ENCODE results near the gene DGAT2. TPM values are rescaled to one million over a fixed set of nuclear protein-coding genes. Genes with fewer than 3 reads are reported as not detected.

Gene DGAT2
- polyA plus RNA-seq, 3 donors from 2014 or later = 0.22 to 0.63 TPM; not detected in 1

- Mint-ChIP-seq H3K27ac (peak overlapping the region in 3 of 6 donors; percentile 19 to 89 (median 71)), H3K4me1 (peaks cover 37 to 68% of the 10 kb centered on the region in 2 donors), H3K4me3 (peak overlapping the region in 1 of 5 donors; percentile 0)
Observed at GRCh38 chr11:75822541-75822940, 54.0 kb downstream of the DGAT2 start.

DNA sequence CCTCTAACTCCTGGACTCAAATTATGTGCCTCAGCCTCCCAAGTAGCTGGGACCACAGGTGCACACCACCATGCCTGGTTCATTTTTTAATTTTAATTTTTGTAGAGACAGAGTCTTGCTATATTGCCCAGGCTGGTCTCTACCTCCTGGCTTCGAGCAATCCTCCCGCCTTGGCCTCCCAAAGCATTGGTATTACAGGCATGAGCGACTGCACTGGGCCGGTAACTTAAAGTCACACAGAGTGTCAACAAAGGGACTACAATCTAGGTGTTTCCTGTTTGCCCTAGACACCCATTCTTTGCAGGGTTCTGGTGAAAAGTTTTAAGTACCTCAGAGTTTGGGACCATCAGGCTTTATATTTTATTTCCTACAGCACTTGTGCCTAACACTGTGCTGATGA is 54.8 kb downstream of the DGAT2 start:
- H3K4me3 Mint-ChIP-seq = peak overlapping the region in 1 of 5 donors; percentile 40
- peaks cover 33 to 65% of the 10 kb centered on the region in 2 donors for H3K4me1 Mint-ChIP-seq
- H3K27me3 Mint-ChIP-seq (ENCODE audit: low read depth in 3 of 3) = no peaks in the 10 kb centered on the region
- H3K36me3 Mint-ChIP-seq = peaks cover 0 to 5% (median 4%) of the 10 kb centered on the region in 3 donors
- no peaks in the 10 kb centered on the region for H3K9me3 Mint-ChIP-seq
- peak overlapping the region in 5 of 6 donors; percentile 40 to 89 (median 69) for H3K27ac Mint-ChIP-seq
- DNase-seq = no peak

More at GRCh38 chr11:75822541-75822940, 54.0 kb downstream of the DGAT2 start:
- H3K27me3 Mint-ChIP-seq (ENCODE audit: low read depth in 3 of 3) = no peaks in the 10 kb centered on the region
- no peak for DNase-seq
- H3K9me3 Mint-ChIP-seq = no peaks in the 10 kb centered on the region
- H3K36me3 Mint-ChIP-seq = peaks cover 0 to 5% (median 4%) of the 10 kb centered on the region in 3 donors

DNA sequence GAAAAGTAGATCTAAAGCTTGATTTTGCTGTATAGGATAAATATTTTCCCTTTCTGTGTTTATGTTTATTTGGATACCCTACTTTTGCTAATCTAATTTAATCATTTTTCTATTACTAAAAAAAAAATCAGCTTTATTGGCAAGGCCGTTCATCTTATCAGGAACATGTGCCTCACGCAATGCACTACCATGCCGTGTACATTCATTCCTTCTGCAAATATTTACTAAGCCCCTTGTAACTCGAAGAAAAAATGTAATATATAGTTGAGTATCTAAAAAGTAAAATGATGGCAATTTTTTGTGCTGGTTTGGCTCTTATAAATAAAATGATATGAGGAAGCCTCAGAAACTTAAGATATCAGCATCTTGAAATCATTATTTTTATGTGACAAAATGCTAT is 55.4 kb downstream of the DGAT2 start:
- H3K9me3 Mint-ChIP-seq = no peaks in the 10 kb centered on the region
- H3K4me1 Mint-ChIP-seq = peaks cover 30 to 62% of the 10 kb centered on the region in 2 donors
- H3K4me3 Mint-ChIP-seq = peak overlapping the region in 4 of 5 donors; percentile 59 to 82 (median 67)
- H3K27me3 Mint-ChIP-seq (ENCODE audit: low read depth in 3 of 3) = no peaks in the 10 kb centered on the region
- no peak for DNase-seq
- H3K36me3 Mint-ChIP-seq = peaks cover 0 to 5% (median 4%) of the 10 kb centered on the region in 3 donors
- peak overlapping the region; percentile 51 to 89 (median 78) for H3K27ac Mint-ChIP-seq

DNA sequence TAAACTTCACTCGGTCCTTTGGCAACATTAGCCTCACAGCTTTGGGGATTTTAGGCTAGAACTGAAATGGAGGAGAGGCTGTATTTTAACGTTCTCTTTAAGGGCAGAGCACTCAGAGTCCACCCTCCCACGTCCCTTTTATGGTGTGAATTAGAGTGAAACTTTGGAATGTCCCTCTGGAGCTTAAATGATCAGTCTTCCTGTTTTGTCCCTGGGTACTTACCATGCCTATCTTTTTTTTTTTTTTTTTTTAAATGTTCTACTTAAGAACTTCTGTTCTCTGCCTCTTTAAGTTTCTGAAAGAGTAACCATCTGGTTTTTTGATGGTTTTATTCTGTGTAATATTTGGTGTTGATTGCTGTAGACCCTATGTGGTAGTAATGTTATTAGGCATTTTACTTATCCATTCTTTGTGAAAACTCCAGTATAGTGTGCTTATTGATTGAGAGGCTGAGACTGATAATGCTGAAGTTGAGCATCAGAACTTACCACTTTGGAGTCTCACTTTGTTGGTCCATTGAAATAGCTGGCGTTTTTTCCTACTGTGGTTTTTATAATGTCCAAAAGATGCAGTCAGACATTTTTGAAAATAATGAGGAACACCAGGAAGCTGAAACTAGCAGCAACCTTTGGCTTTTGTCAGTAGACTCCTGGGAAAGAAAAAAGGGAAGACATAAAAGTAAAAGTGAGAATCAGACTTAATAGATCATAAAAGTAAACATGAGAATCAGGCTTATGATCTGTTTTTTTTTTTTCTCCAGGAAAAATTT is 58.1 kb downstream of the DGAT2 start:
- peaks cover 22 to 50% of the 10 kb centered on the region in 2 donors for H3K4me1 Mint-ChIP-seq
- H3K27ac Mint-ChIP-seq = peak overlapping the region in 2 of 6 donors; percentile 21 to 47
- DNase-seq = no peak
- H3K9me3 Mint-ChIP-seq = no peaks in the 10 kb centered on the region
- peaks cover 0 to 5% (median 4%) of the 10 kb centered on the region in 3 donors for H3K36me3 Mint-ChIP-seq
- no peak overlapping the region for H3K4me3 Mint-ChIP-seq
- H3K27me3 Mint-ChIP-seq (ENCODE audit: low read depth in 3 of 3) = no peaks in the 10 kb centered on the region

GRCh38 chr11:75827562-75827961 is 59.0 kb downstream of the DGAT2 start:
- Mint-ChIP-seq H3K4me1 (peaks cover 22 to 50% of the 10 kb centered on the region in 2 donors), H3K9me3 (no peaks in the 10 kb centered on the region), H3K36me3 (peaks cover 0 to 5% (median 4%) of the 10 kb centered on the region in 3 donors), H3K27me3 (ENCODE audit: low read depth in 3 of 3) (no peaks in the 10 kb centered on the region), H3K27ac (no peak overlapping the region), H3K4me3 (no peak overlapping the region)
- no peak for DNase-seq

- no peak overlapping the region for H3K4me3 Mint-ChIP-seq
- peaks cover 0 to 4% (median 0%) of the 10 kb centered on the region in 3 donors for H3K36me3 Mint-ChIP-seq
- H3K4me1 Mint-ChIP-seq = peaks cover 14 to 50% of the 10 kb centered on the region in 2 donors
- no peaks in the 10 kb centered on the region for H3K9me3 Mint-ChIP-seq
- DNase-seq = no peak
- no peak overlapping the region for H3K27ac Mint-ChIP-seq
- peaks cover 0 to 2% (median 0%) of the 10 kb centered on the region in 3 donors for H3K27me3 Mint-ChIP-seq (ENCODE audit: low read depth in 3 of 3)
Observed at GRCh38 chr11:75831915-75832502, 63.4 kb downstream of the DGAT2 start.

DNA sequence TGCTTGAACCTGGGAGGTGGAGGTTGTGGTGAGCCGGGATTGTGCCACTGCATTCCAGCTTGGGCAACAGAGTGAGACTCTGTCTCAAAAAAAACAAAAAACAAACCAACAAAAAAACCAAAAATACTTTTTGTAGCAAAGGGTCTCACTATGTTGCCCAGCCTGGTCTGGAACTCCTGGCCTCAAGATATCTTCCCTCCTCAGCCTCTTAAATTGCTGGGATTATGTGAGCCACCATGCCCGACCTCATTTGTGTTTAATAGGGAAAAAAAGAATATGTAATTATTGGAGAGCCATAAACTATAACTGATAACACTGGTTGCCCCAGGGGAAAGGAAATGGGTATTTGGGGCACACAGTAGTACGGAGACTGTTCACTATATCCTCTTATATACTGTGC is 66.2 kb downstream of the DGAT2 start:
- no peak overlapping the region for H3K27ac Mint-ChIP-seq
- H3K4me3 Mint-ChIP-seq = no peak overlapping the region
- peaks cover 14 to 51% of the 10 kb centered on the region in 2 donors for H3K4me1 Mint-ChIP-seq
- no peak for DNase-seq
- peaks cover 0 to 2% (median 0%) of the 10 kb centered on the region in 3 donors for H3K27me3 Mint-ChIP-seq (ENCODE audit: low read depth in 3 of 3)
- no peaks in the 10 kb centered on the region for H3K9me3 Mint-ChIP-seq
- H3K36me3 Mint-ChIP-seq = peaks cover 0 to 4% (median 0%) of the 10 kb centered on the region in 3 donors

DNA sequence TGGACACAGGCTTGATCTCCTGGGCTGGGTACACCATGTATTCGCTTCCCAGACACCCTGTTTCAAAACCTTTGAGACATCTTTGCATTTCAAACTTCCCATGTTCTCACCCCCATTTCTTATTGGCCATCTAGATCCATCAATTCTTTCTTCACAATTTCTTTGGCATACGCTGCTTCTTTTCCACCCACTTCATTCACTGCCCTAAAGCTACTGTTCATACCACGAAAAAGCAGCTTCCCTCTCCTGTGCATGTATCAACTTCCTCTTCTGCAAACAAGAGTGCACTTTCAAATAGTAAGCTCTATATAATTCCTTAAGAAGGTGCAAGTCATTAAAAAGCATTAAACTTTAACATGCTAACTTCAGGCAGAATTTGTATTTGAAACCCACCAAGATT is 67.8 kb downstream of the DGAT2 start:
- no peaks in the 10 kb centered on the region for H3K9me3 Mint-ChIP-seq
- no peak overlapping the region for H3K4me3 Mint-ChIP-seq
- H3K4me1 Mint-ChIP-seq = peaks cover 19 to 51% of the 10 kb centered on the region in 2 donors
- H3K27me3 Mint-ChIP-seq (ENCODE audit: low read depth in 3 of 3) = peaks cover 0 to 4% (median 0%) of the 10 kb centered on the region in 3 donors
- H3K36me3 Mint-ChIP-seq = peaks cover 0 to 4% (median 0%) of the 10 kb centered on the region in 3 donors
- no peak for DNase-seq
- peak overlapping the region in 3 of 6 donors; percentile 0 to 15 (median 9) for H3K27ac Mint-ChIP-seq

- H3K4me1 Mint-ChIP-seq = peaks cover 20 to 38% of the 10 kb centered on the region in 2 donors
- H3K36me3 Mint-ChIP-seq = no peaks in the 10 kb centered on the region
- H3K27me3 Mint-ChIP-seq (ENCODE audit: low read depth in 3 of 3) = peaks cover 0 to 4% (median 0%) of the 10 kb centered on the region in 3 donors
- no peaks in the 10 kb centered on the region for H3K9me3 Mint-ChIP-seq
- no peak for DNase-seq
- H3K27ac Mint-ChIP-seq = peak overlapping the region in 1 of 6 donors; percentile 22
- H3K4me3 Mint-ChIP-seq = no peak overlapping the region
Observed at GRCh38 chr11:75839851-75840250, 71.3 kb downstream of the DGAT2 start.

DNA sequence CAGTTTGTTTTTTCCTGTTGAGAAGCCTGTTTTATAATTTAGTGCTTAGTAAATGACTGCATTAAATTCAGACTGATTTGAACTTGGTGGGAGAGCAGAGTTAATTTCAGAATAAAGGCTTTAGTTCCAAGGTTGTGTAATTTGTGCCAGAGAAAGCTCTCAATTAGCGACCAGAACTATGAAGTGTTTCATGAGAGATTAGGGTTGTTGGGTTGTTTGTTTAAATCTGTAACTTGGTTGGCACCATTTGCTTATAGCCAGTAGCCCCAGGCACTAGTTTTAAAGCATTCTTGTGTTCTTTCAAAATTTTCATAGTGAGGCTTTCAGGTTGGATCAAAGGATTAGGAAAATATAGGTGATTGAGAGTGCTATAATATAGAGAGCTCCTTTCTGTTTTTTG is 71.9 kb downstream of the DGAT2 start:
- Mint-ChIP-seq H3K36me3 (peaks cover 0 to 5% (median 0%) of the 10 kb centered on the region in 3 donors), H3K27ac (no peak overlapping the region), H3K9me3 (no peaks in the 10 kb centered on the region), H3K27me3 (ENCODE audit: low read depth in 3 of 3) (peaks cover 0 to 4% (median 0%) of the 10 kb centered on the region in 3 donors), H3K4me3 (no peak overlapping the region), H3K4me1 (peaks cover 20 to 33% of the 10 kb centered on the region in 2 donors)
- no peak for DNase-seq

DNA sequence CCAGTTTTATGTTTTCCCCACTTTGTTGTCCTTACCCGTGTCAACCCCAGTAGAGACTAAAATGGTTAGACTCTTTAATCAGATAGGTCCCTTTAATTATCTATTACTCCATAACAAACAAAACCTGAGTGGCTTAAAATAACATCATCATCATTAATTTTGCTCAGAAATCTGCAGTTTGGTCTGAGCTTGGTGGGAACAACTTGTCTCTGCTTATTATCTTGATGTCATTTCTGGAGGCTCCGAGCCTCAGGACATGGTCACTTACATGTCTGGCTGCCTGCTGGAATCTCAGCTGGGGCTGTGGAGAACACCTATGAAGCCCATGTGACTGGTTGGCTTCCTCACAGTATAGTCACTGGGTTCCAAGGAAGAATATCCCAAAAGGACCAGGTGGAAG is 73.2 kb downstream of the DGAT2 start:
- no peaks in the 10 kb centered on the region for H3K9me3 Mint-ChIP-seq
- peaks cover 0 to 6% (median 0%) of the 10 kb centered on the region in 3 donors for H3K36me3 Mint-ChIP-seq
- peak overlapping the region in 1 of 6 donors; percentile 50 for H3K27ac Mint-ChIP-seq
- no peak for DNase-seq
- H3K4me1 Mint-ChIP-seq = peaks cover 14 to 25% of the 10 kb centered on the region in 2 donors
- no peak overlapping the region for H3K4me3 Mint-ChIP-seq
- peaks cover 0 to 3% (median 0%) of the 10 kb centered on the region in 3 donors for H3K27me3 Mint-ChIP-seq (ENCODE audit: low read depth in 3 of 3)

GRCh38 chr11:75845324-75845723 is 76.7 kb downstream of the DGAT2 start:
- no peak for DNase-seq
- H3K4me1 Mint-ChIP-seq = peaks cover 22 to 32% of the 10 kb centered on the region in 2 donors
- no peaks in the 10 kb centered on the region for H3K9me3 Mint-ChIP-seq
- H3K27me3 Mint-ChIP-seq (ENCODE audit: low read depth in 3 of 3) = no peaks in the 10 kb centered on the region
- H3K27ac Mint-ChIP-seq = peak overlapping the region in 2 of 6 donors; percentile 22 to 46
- H3K4me3 Mint-ChIP-seq = no peak overlapping the region
- peaks cover 0 to 6% (median 0%) of the 10 kb centered on the region in 3 donors for H3K36me3 Mint-ChIP-seq

DNA sequence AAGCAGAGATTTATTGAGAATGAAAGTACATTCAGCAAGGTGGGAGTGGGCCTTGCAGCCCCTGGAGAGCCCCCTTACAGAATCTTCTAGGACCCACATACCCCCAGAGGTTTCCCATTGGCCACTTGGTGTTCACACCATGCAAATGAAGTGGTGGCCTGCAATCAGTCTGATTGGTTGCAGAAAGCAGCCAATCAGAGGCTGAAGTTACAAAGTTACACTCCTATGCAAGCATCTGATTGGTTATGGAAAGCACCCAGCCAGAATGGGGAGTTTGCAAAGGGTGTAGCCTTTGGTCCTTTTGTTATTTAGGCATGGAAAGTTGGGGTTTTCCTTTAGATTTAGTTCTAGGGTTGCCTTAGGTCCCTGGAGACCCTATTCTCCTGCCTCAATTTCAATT is 81.3 kb downstream of the DGAT2 start:
- H3K27me3 Mint-ChIP-seq (ENCODE audit: low read depth in 3 of 3) = no peaks in the 10 kb centered on the region
- peak overlapping the region in 3 of 6 donors; percentile 5 to 80 (median 18) for H3K27ac Mint-ChIP-seq
- peaks cover 25 to 37% of the 10 kb centered on the region in 2 donors for H3K4me1 Mint-ChIP-seq
- H3K9me3 Mint-ChIP-seq = no peaks in the 10 kb centered on the region
- DNase-seq = no peak
- peak overlapping the region in 1 of 5 donors; percentile 23 for H3K4me3 Mint-ChIP-seq
- peaks cover 0 to 14% (median 0%) of the 10 kb centered on the region in 3 donors for H3K36me3 Mint-ChIP-seq

DNA sequence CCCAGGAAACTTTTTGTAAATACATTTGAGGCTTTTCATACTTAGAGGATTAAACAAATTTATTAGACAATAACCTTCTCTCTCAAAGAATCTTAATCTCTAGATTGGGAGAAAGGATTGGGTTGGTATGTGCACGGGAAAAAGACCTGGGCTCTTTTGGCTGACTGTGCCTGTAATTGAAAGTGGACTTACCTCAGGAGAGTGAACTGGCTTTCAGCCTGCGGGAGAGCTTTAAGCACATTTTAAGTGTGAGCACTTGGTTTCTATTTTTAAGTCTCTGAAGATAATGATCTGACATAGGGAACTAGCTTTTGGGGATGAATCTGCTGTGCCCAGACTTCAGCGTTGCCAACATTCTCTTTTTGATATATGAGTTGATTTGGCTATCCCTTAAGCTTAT is 82.2 kb downstream of the DGAT2 start:
- H3K36me3 Mint-ChIP-seq = peaks cover 0 to 17% (median 3%) of the 10 kb centered on the region in 3 donors
- peak overlapping the region in 1 of 5 donors; percentile 4 for H3K4me3 Mint-ChIP-seq

More for the DNA sequence above, 82.2 kb downstream of the DGAT2 start:
- no peak for DNase-seq
- H3K4me1 Mint-ChIP-seq = peaks cover 27 to 46% of the 10 kb centered on the region in 2 donors
- no peaks in the 10 kb centered on the region for H3K9me3 Mint-ChIP-seq
- no peaks in the 10 kb centered on the region for H3K27me3 Mint-ChIP-seq (ENCODE audit: low read depth in 3 of 3)
- peak overlapping the region in 5 of 6 donors; percentile 43 to 80 (median 58) for H3K27ac Mint-ChIP-seq
